Mucosa of descending colon (tissue), 3 donors: Measurements from ENCODE around the gene DENND1A. TPM values are rescaled to one million over a fixed set of nuclear protein-coding genes. Genes with fewer than 3 reads are reported as not detected.

Source experiments
- ATAC-seq: fragments of 200-7000 bp; cut with Tn5 transposase; one replicate; pipeline ENCODE4 v1.9.1; 2020; ENCODE audit warnings: mild to moderate bottlenecking, moderate library complexity
- DNase-seq, 3 donors: peaks; one replicate each; pipeline ENCODE4 v3.0.0-alpha.2; 2020
- H3K36me3 ChIP-seq: fragments of 200-600 bp; one replicate; pipeline ENCODE4 v1.8.0; 2021; ENCODE audit warnings: low read depth, mild to moderate bottlenecking
- H3K4me1 ChIP-seq: fragments of 200-600 bp; one replicate; pipeline ENCODE4 v1.8.0; 2021; ENCODE audit warnings: low read depth, mild to moderate bottlenecking
- H3K4me3 ChIP-seq: fragments of 200-600 bp; one replicate; pipeline ENCODE4 v1.8.0; 2021; ENCODE audit warnings: mild to moderate bottlenecking
- H3K9me3 ChIP-seq: fragments of 200-600 bp; one replicate; pipeline ENCODE4 v1.8.0; 2021; ENCODE audit warnings: mild to moderate bottlenecking
- intact Hi-C, 2 donors: fragments of 100-400 bp; cut with DNase I in 1 of 2; cut with micrococcal nuclease in 1 of 2; formaldehyde crosslinking; loops; one replicate each; pipeline versions ENCODE4 v1.11.0 to v1.11.1; 2022; cut with DNase I, micrococcal nuclease
- total RNA-seq, 3 donors: library from RNA; stranded (reverse); fragmentation: NEBNext Ultra II Directional in 2 of 3; extraction: Animal tissue kit (Norgen Biotek cat#: 25700) in 2 of 3; gene quantifications; one replicate each; pipeline versions ENCODE4 v1.2.1 to v1.2.4, GENCODE V29; 2021 to 2023
- TF ChIP-seq, protein P1 (sequence below): fragments of 200-600 bp; IDR thresholded peaks from one replicate; pipeline ENCODE4 v1.8.0; 2022; ENCODE audit warnings: antibody characterized with exemption, mild to moderate bottlenecking
- donor health status: DM: no; HTN: no; CAD: no; lungs with moderate emphysema.
- donor health status: DM: no; HTN: no; CAD: no.
- donor health status: DM: no; HTN: yes; CAD: no.

The DENND1A gene
- total RNA-seq, 3 donors from 2014 or later = 32.8 to 50.0 (median 35.1) TPM

DNA sequence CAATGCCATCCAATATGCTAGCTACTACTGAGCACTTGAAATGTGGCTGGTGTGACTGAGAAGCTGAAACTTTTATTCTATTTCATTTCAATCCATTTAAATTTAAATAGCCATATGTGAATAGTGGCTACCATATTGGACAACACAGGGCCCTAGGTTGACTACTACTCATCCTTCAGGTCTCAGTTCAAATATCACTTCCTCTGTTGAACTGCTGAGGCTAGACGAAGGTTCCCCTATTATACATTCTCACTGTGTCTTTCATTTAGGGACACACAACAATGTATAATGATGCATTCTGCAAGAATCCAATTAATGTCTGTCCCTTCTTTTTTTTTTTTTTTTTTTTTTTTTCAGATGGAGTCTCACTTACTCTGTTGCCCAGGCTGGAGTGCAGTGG lies 365.3 kb downstream of the DENND1A start:
- Histone ChIP-seq H3K4me1 (no peaks in the 10 kb centered on the region), H3K36me3 (no peaks in the 10 kb centered on the region), H3K9me3 (no peaks in the 10 kb centered on the region), H3K4me3 (no peak overlapping the region)
- DNase-seq (no peak), ATAC-seq (no peak)
- intact Hi-C loops = no loop called here
- TF ChIP-seq, protein P1, sequence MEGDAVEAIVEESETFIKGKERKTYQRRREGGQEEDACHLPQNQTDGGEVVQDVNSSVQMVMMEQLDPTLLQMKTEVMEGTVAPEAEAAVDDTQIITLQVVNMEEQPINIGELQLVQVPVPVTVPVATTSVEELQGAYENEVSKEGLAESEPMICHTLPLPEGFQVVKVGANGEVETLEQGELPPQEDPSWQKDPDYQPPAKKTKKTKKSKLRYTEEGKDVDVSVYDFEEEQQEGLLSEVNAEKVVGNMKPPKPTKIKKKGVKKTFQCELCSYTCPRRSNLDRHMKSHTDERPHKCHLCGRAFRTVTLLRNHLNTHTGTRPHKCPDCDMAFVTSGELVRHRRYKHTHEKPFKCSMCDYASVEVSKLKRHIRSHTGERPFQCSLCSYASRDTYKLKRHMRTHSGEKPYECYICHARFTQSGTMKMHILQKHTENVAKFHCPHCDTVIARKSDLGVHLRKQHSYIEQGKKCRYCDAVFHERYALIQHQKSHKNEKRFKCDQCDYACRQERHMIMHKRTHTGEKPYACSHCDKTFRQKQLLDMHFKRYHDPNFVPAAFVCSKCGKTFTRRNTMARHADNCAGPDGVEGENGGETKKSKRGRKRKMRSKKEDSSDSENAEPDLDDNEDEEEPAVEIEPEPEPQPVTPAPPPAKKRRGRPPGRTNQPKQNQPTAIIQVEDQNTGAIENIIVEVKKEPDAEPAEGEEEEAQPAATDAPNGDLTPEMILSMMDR = no peak

GRCh38 chr9:123562844-123563346 lies 367.0 kb downstream of the DENND1A start:
- Histone ChIP-seq H3K9me3 (no peaks in the 10 kb centered on the region), H3K4me1 (no peaks in the 10 kb centered on the region), H3K36me3 (no peaks in the 10 kb centered on the region), H3K4me3 (no peak overlapping the region)
- ATAC-seq = peak; percentile 20
- TF ChIP-seq, protein P1 = no peak
- DNase-seq = no peak
- intact Hi-C loops = no loop called here

DNA sequence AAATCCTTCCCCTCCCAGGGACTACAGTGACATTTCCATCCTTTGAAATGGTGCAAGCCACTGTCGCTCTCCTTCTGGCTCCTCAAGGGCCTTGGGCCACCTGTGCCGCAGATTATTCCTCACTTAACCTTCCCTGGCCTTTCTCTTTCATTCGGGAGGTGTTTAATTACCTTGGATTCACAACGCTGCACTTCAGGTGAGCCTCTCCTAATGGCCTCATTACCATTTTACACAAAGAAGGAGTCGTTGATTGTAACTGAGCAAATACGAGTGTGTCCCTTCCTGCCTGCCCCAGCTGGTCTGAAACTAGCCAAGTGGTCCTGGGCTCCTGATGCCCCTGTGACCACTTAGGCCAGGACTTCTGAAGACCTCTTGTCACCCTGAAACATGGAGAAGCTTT lies 368.9 kb downstream of the DENND1A start:
- Histone ChIP-seq H3K9me3 (no peaks in the 10 kb centered on the region), H3K4me1 (no peaks in the 10 kb centered on the region), H3K4me3 (no peak overlapping the region), H3K36me3 (no peaks in the 10 kb centered on the region)
- ATAC-seq (no peak), DNase-seq (no peak)
- TF ChIP-seq, protein P1 = no peak
- intact Hi-C loops = no loop called here

- DNase-seq (no peak), ATAC-seq (no peak)
- TF ChIP-seq, protein P1 = no peak
- Histone ChIP-seq H3K36me3 (no peaks in the 10 kb centered on the region), H3K9me3 (no peaks in the 10 kb centered on the region), H3K4me1 (no peaks in the 10 kb centered on the region), H3K4me3 (no peak overlapping the region)
- intact Hi-C loops = no loop called here
These were observed 373.2 kb downstream of the DENND1A start for GRCh38 chr9:123556464-123557435.

- TF ChIP-seq, protein P1 = no peak
- no peak for ATAC-seq
- Histone ChIP-seq H3K4me1 (no peaks in the 10 kb centered on the region), H3K36me3 (no peaks in the 10 kb centered on the region), H3K9me3 (no peaks in the 10 kb centered on the region), H3K4me3 (no peak overlapping the region)
- no peak for DNase-seq
- intact Hi-C loops = no loop called here
These were observed 374.3 kb downstream of the DENND1A start for GRCh38 chr9:123555646-123556045.
